HG03066 (cell line): ENCODE results near the gene PI4KA.
"Not testable (repeated sequence)": the region's sequence is repeated elsewhere in the genome, so short reads cannot be mapped to it uniquely, and the experiment has no call there.

Experiments
- ATAC-seq: cut with Tn5 transposase; IDR thresholded peaks from one replicate; pipeline ENCODE4 v1.9.1; 2021; ENCODE audit warnings: low read depth; ENCODE audit not compliant: unreplicated experiment

The PI4KA gene

GRCh38 chr22:20852076-20852475, 6.5 kb downstream of the PI4KA start:
- no peak for ATAC-seq

GRCh38 chr22:20847318-20847822, 11.2 kb downstream of the PI4KA start:
- no peak for ATAC-seq

- ATAC-seq = no peak
Measured at GRCh38 chr22:20844055-20845037, 14.3 kb downstream of the PI4KA start.

- no peak for ATAC-seq
Measured at GRCh38 chr22:20843501-20843900, 15.1 kb downstream of the PI4KA start.

GRCh38 chr22:20840646-20841371, 17.8 kb downstream of the PI4KA start:
- ATAC-seq = no peak

- ATAC-seq = no peak
Measured at GRCh38 chr22:20839837-20840645, 18.6 kb downstream of the PI4KA start.

GRCh38 chr22:20839354-20839753, 19.3 kb downstream of the PI4KA start:
- ATAC-seq = not testable (repeated sequence)

GRCh38 chr22:20836987-20837823, 21.4 kb downstream of the PI4KA start:
- ATAC-seq = no peak

GRCh38 chr22:20834725-20835124, 23.9 kb downstream of the PI4KA start:
- ATAC-seq = no peak

GRCh38 chr22:20834206-20834605, 24.4 kb downstream of the PI4KA start:
- no peak for ATAC-seq

- ATAC-seq = no peak
Measured at GRCh38 chr22:20833225-20833665, 25.4 kb downstream of the PI4KA start.

- ATAC-seq = no peak
Measured at GRCh38 chr22:20829491-20830134, 29.0 kb downstream of the PI4KA start.

- ATAC-seq = not testable (repeated sequence)
Measured at GRCh38 chr22:20826373-20827152, 32.0 kb downstream of the PI4KA start.

GRCh38 chr22:20825624-20826023, 33.0 kb downstream of the PI4KA start:
- no peak for ATAC-seq

GRCh38 chr22:20825216-20825615, 33.4 kb downstream of the PI4KA start:
- ATAC-seq = not testable (repeated sequence)

- ATAC-seq = no peak
Measured at GRCh38 chr22:20823264-20823663, 35.3 kb downstream of the PI4KA start.

- no peak for ATAC-seq
Measured at GRCh38 chr22:20822240-20822639, 36.4 kb downstream of the PI4KA start.

GRCh38 chr22:20821717-20822239, 36.8 kb downstream of the PI4KA start:
- not testable (repeated sequence) for ATAC-seq
